Measurements from ENCODE around the gene TSGA10IP.

TSGA10IP gene

GRCh38 chr11:65982824-65983588 lies 37.7 kb downstream of the TSGA10IP start:
- in situ Hi-C loops (cut with MboI; ENCODE audit: low pct_unique_long_range_greater_than_20kb, low sequenced_read_pairs, unreplicated experiment): no loop called here
- no peak for DNase-seq (ENCODE audit: low spot score)
- no peak for TF ChIP-seq CTCF (IDR thresholded peaks at IDR 0.05; ENCODE audit: extremely low read depth, insufficient read depth, missing control alignments)

GRCh38 chr11:65983589-65983987 lies 38.3 kb downstream of the TSGA10IP start:
- TF ChIP-seq CTCF (IDR thresholded peaks at IDR 0.05; ENCODE audit: extremely low read depth, insufficient read depth, missing control alignments): no peak
- no peak for DNase-seq (ENCODE audit: low spot score)
- in situ Hi-C loops (cut with MboI; ENCODE audit: low pct_unique_long_range_greater_than_20kb, low sequenced_read_pairs, unreplicated experiment): no loop called here

GRCh38 chr11:65987336-65987735 lies 42.1 kb downstream of the TSGA10IP start:
- TF ChIP-seq CTCF (IDR thresholded peaks at IDR 0.05; ENCODE audit: extremely low read depth, insufficient read depth, missing control alignments): no peak
- no peak for DNase-seq (ENCODE audit: low spot score)
- in situ Hi-C loops (cut with MboI; ENCODE audit: low pct_unique_long_range_greater_than_20kb, low sequenced_read_pairs, unreplicated experiment): loop anchor here (5.0 kb wide), 1 partner anchor 105 kb away; no protein-coding TSS in a partner anchor

GRCh38 chr11:65988791-65989592 lies 43.7 kb downstream of the TSGA10IP start:
- in situ Hi-C loops (cut with MboI; ENCODE audit: low pct_unique_long_range_greater_than_20kb, low sequenced_read_pairs, unreplicated experiment): loop anchor here (5.0 kb wide), 1 partner anchor 107 kb away; no protein-coding TSS in a partner anchor
- TF ChIP-seq CTCF (IDR thresholded peaks at IDR 0.05; ENCODE audit: extremely low read depth, insufficient read depth, missing control alignments): peak; percentile 98
- DNase-seq (ENCODE audit: low spot score): peak; percentile 92

GRCh38 chr11:65992056-65992455 lies 46.8 kb downstream of the TSGA10IP start:
- in situ Hi-C loops (cut with MboI; ENCODE audit: low pct_unique_long_range_greater_than_20kb, low sequenced_read_pairs, unreplicated experiment): no loop called here
- DNase-seq (ENCODE audit: low spot score): no peak
- no peak for TF ChIP-seq CTCF (IDR thresholded peaks at IDR 0.05; ENCODE audit: extremely low read depth, insufficient read depth, missing control alignments)

GRCh38 chr11:65997286-65997685 lies 52.0 kb downstream of the TSGA10IP start:
- TF ChIP-seq CTCF (IDR thresholded peaks at IDR 0.05; ENCODE audit: extremely low read depth, insufficient read depth, missing control alignments): no peak
- no peak for DNase-seq (ENCODE audit: low spot score)
- in situ Hi-C loops (cut with MboI; ENCODE audit: low pct_unique_long_range_greater_than_20kb, low sequenced_read_pairs, unreplicated experiment): no loop called here

Measured in GM13977 (cell line).